COLO668 (cell line): Measurements from ENCODE around the gene SAFB2.
A peak's percentile ranks its signal among the peaks of the same experiment; 100 is the strongest.
"Not testable (repeated sequence)": the region's sequence is repeated elsewhere in the genome, so short reads cannot be mapped to it uniquely, and the experiment has no call there.

ENCODE experiments used
- DNase-seq: peaks from one replicate; lab custom pipeline; 2025; ENCODE audit not compliant: unreplicated experiment; lab: John Stamatoyannopoulos, UW

The SAFB2 gene

GRCh38 chr19:5608766-5609165 lies 13.8 kb downstream of the SAFB2 start:
- not testable (repeated sequence) for DNase-seq

DNA sequence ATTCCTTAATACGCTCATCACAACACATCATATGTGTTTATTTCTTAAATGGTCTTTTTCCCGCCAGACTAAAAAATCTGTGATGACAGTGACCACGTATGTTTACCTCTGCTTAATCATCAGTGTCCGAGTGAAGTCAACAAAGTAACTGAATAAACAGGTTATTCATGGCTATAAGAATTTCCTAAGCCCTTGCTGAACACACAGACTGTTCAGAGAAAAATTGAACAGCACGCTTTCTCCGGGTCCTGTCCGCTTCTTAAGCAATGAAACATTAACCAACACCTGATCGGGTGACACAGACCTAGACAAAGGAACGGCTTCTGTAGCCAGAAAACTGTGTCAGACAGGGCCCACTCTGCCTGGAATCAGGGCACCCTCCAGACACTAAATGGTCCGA lies 14.3 kb downstream of the SAFB2 start:
- no peak for DNase-seq

- no peak for DNase-seq
These were observed 15.0 kb downstream of the SAFB2 start for GRCh38 chr19:5607318-5608275.

DNA sequence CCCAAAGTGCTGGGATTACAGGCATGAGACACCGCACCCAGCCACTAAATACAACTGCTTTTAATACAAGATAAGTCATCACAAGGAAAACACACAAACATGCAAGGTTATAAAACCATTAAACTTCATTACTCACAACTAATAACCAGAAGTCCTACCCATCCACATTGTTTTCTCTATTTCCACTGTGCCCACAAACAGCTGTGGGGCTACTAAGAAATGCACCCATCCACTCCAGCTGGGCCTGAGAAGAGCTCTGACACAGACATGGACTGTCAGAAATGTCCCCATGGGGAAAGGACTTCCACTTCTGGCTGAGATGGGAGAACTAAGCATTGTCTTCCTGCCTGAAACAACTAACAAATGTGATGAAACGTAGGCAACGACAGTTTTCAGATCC lies 17.2 kb downstream of the SAFB2 start:
- no peak for DNase-seq

- no peak for DNase-seq
These were observed 18.9 kb downstream of the SAFB2 start for GRCh38 chr19:5603626-5604025.

- DNase-seq: no peak
These were observed 21.8 kb downstream of the SAFB2 start for GRCh38 chr19:5600797-5601196.

- DNase-seq: peak; percentile 31
These were observed 26.8 kb downstream of the SAFB2 start for GRCh38 chr19:5595745-5596144.

- peak; percentile 93 for DNase-seq
These were observed 27.4 kb downstream of the SAFB2 start for GRCh38 chr19:5595129-5595528.

DNA sequence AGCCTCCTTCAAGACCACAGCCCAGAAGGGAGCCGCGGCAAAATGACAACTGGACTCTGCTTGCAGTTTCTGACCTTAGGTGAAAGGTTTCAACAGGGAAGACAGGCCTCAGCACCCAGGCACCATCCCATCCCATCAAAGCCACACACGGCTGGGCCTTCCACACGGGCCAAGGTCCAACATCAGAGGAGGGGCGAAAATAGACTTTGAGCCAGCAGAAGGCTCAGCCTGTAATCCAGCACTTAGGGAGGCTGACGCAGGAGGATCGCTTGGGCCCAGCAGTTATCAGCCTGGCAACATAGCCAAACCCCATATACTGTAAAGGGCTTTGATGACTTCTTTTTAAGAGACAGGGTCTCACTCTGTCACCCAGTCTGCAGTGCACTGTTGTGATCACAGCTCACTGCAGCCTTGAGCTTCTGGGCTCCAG lies 28.0 kb downstream of the SAFB2 start:
- no peak for DNase-seq

GRCh38 chr19:5593343-5594255 lies 29.0 kb downstream of the SAFB2 start:
- no peak for DNase-seq

GRCh38 chr19:5592531-5593342 lies 29.8 kb downstream of the SAFB2 start:
- no peak for DNase-seq

DNA sequence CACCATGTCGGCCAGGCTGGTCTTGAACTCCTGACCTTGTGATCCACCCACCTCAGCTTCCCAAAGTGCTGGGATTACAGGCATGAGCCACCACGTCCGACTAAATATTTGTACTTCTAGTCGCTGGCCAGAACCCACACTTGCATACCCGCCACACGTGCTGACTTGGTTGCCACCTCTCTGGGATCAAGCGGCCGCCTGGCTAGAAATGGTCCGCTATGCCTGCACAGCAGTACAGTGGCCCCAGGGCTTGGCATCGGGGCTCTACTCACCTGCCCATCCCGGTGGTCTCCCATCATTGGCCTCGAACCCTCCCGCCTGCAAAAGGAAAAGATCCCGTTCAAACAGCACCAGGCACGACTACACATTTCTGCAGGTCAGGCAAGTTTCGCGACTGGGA lies 31.1 kb downstream of the SAFB2 start:
- DNase-seq: no peak

DNA sequence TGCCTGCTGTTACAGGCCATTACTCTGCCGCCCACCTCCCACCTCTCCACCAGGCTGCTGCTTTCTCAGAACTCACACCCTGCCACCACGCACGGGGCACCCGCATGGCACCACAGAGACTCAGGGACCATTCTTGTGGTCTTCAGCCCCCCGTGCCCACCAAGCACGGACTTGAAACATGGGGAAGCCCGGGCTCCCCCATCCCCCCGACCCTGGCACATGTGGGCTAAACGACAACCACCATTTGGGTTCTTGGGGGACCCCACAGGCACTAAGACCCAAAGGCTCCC lies 31.8 kb downstream of the SAFB2 start:
- no peak for DNase-seq

- DNase-seq: no peak
These were observed 32.3 kb downstream of the SAFB2 start for GRCh38 chr19:5590151-5590864.

GRCh38 chr19:5588906-5589676 lies 33.5 kb downstream of the SAFB2 start:
- DNase-seq: peak; percentile 41

DNA sequence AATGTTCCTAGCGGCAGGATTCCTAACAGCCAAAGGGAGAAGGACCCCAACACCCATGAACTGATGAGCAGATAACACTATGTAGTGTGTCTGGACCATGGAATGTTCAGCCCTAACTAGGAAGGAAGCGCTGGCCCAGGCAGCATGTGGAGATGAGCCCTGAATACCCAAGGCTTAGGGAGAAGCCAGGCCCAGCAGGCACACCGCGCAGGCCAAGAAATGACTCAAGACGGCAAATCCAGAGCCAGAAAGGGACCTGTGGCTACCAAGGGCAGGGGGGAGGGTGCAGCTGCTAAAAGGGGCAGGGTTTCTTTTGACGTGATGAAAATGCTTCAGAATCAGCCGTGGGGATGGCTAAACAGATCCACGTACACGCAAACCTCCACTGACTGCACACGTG lies 34.1 kb downstream of the SAFB2 start:
- no peak for DNase-seq

GRCh38 chr19:5587661-5588060 lies 34.9 kb downstream of the SAFB2 start:
- DNase-seq: peak; percentile 91

- peak; percentile 85 for DNase-seq
These were observed 35.5 kb downstream of the SAFB2 start for GRCh38 chr19:5587071-5587455.

DNA sequence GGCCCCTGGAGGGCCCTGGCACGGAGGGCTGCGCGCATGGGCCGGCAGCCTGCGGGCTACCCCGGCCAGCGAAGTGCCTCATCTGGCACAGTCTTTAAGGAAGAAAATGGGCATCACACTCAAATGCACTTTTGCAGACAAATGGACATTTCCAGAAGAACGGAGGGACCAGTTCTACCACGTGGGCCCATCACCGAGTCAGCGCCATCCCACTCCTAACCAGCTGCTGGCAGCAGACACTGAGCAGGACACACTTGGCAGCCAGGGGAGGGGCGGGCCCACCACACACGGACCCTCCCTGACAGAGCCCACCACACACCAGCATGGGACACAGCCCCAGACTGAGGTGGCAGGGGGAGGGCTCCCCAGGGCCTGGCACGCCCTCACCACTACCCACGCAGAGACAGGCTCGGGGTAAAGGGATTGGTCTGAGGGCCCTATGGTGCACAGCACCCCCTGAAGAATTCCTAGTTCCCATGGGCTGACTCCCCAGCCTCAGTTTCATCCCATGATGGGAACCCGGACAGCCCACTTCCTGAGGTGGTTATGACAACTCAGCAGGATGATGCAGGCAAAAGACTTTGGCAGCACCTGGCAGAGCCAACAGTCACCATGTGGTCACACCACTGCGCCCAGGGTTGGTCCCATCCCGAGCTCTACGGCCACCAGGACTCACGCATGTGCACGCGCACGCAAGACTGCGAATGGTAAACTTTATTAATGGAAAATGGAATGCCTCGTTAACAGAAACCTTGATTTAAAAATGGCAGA lies 36.1 kb downstream of the SAFB2 start:
- peak; percentile 22 for DNase-seq
